ENCODE measurements around the gene FBXO9. TPM values are rescaled to one million over a fixed set of nuclear protein-coding genes. Genes with fewer than 3 reads are reported as not detected.

The FBXO9 gene
- polyA plus RNA-seq, 3 donors = 47.7 to 105 (median 61.5) TPM

GRCh38 chr6:53095716-53096115 is 30.5 kb downstream of the FBXO9 start:
- Histone ChIP-seq H3K9me3 (replicated peaks in 1 of 2; ENCODE audit: control insufficient read depth in 1 of 2, insufficient read depth in 1 of 2, low read length in 2 of 2) (no peaks in the 10 kb centered on the region), H2AFZ (ENCODE audit: insufficient read depth, low read depth, low read length, poor library complexity, severe bottlenecking) (no peak overlapping the region), H3K27ac (ENCODE audit: low read depth in 1 of 2, low read length in 2 of 2) (no peak overlapping the region), H4K20me1 (ENCODE audit: insufficient read depth, low read length) (peaks cover 7% of the 10 kb centered on the region), H3K79me2 (ENCODE audit: insufficient read depth, low read length) (peaks cover 4% of the 10 kb centered on the region), H3K36me3 (replicated peaks in 1 of 2; ENCODE audit: control insufficient read depth in 1 of 2, insufficient read depth in 2 of 2, low read length in 2 of 2) (peaks cover 98 to 99% of the 10 kb centered on the region in 2 donors), H3K27me3 (ENCODE audit: control insufficient read depth in 2 of 2, insufficient read depth in 2 of 2, low read length in 2 of 2) (no peaks in the 10 kb centered on the region), H3K4me2 (replicated peaks; ENCODE audit: extremely low read depth, low read length, poor library complexity, severe bottlenecking) (no peak overlapping the region), H3K9ac (ENCODE audit: insufficient read depth, low read length, poor library complexity, severe bottlenecking) (no peak overlapping the region), H3K4me3 (replicated peaks in 1 of 3; ENCODE audit: low read depth in 2 of 3, low read length in 3 of 3) (no peak overlapping the region), H3K4me1 (ENCODE audit: control insufficient read depth in 1 of 2, insufficient read depth in 2 of 2, low read length in 2 of 2) (no peaks in the 10 kb centered on the region)
- DNase-seq = no peak
- no peak overlapping the region for H3K4me3 Mint-ChIP-seq
- no peak for TF ChIP-seq CTCF (IDR thresholded peaks at IDR 0.05)
- H3K27me3 Mint-ChIP-seq (ENCODE audit: low read depth in 3 of 3) = no peaks in the 10 kb centered on the region
- H3K4me1 Mint-ChIP-seq = no peaks in the 10 kb centered on the region
- no CpG with 5 or more reads among the region's 1 CpG for WGBS (ENCODE audit: insufficient coverage)
- peak overlapping the region in 1 of 7 donors; percentile 57 for H3K27ac Mint-ChIP-seq
- intact Hi-C loops (cut with micrococcal nuclease) = no loop called here
- H3K36me3 Mint-ChIP-seq = peaks cover 87 to 98% of the 10 kb centered on the region in 2 donors
- H3K9me3 Mint-ChIP-seq = no peaks in the 10 kb centered on the region

GRCh38 chr6:53100561-53100960 is 35.4 kb downstream of the FBXO9 start:
- WGBS (ENCODE audit: insufficient coverage) = no CpG with 5 or more reads among the region's 2 CpGs

More at GRCh38 chr6:53100561-53100960, 35.4 kb downstream of the FBXO9 start:
- no peak for DNase-seq
- no peaks in the 10 kb centered on the region for H3K4me1 Mint-ChIP-seq
- H3K27me3 Mint-ChIP-seq (ENCODE audit: low read depth in 3 of 3) = no peaks in the 10 kb centered on the region
- Histone ChIP-seq H3K27me3 (ENCODE audit: control insufficient read depth in 2 of 2, insufficient read depth in 2 of 2, low read length in 2 of 2) (no peaks in the 10 kb centered on the region), H3K9me3 (replicated peaks in 1 of 2; ENCODE audit: control insufficient read depth in 1 of 2, insufficient read depth in 1 of 2, low read length in 2 of 2) (no peaks in the 10 kb centered on the region), H4K20me1 (ENCODE audit: insufficient read depth, low read length) (no peaks in the 10 kb centered on the region), H2AFZ (ENCODE audit: insufficient read depth, low read depth, low read length, poor library complexity, severe bottlenecking) (no peak overlapping the region), H3K4me3 (replicated peaks in 1 of 3; ENCODE audit: low read depth in 2 of 3, low read length in 3 of 3) (no peak overlapping the region), H3K4me2 (replicated peaks; ENCODE audit: extremely low read depth, low read length, poor library complexity, severe bottlenecking) (no peak overlapping the region), H3K9ac (ENCODE audit: insufficient read depth, low read length, poor library complexity, severe bottlenecking) (no peak overlapping the region), H3K79me2 (ENCODE audit: insufficient read depth, low read length) (no peaks in the 10 kb centered on the region), H3K36me3 (replicated peaks in 1 of 2; ENCODE audit: control insufficient read depth in 1 of 2, insufficient read depth in 2 of 2, low read length in 2 of 2) (peaks cover 76 to 96% of the 10 kb centered on the region in 2 donors), H3K27ac (ENCODE audit: low read depth in 1 of 2, low read length in 2 of 2) (peak overlapping the region in 1 of 2 donors; percentile 35), H3K4me1 (ENCODE audit: control insufficient read depth in 1 of 2, insufficient read depth in 2 of 2, low read length in 2 of 2) (no peaks in the 10 kb centered on the region)
- H3K4me3 Mint-ChIP-seq = no peak overlapping the region
- intact Hi-C loops (cut with micrococcal nuclease) = no loop called here
- TF ChIP-seq CTCF (IDR thresholded peaks at IDR 0.05) = no peak
- no peaks in the 10 kb centered on the region for H3K9me3 Mint-ChIP-seq
- H3K36me3 Mint-ChIP-seq = peaks cover 72 to 82% of the 10 kb centered on the region in 2 donors
- H3K27ac Mint-ChIP-seq = no peak overlapping the region

Measured in CD14-positive monocyte (primary cell).